ENCODE results near the gene SPSB2.
A peak's percentile ranks its signal among the peaks of the same experiment; 100 is the strongest.

The SPSB2 gene

GRCh38 chr12:6873094-6874014, at the start of gene SPSB2:
Gene SPSB2, minus strand, starts transcription at chr12:6873303. Its CDS starts 402 bp downstream, at chr12:6872901.
- H3K4me1 ChIP-seq (ENCODE audit: insufficient read depth, poor library complexity, severe bottlenecking) = peaks cover 6% of the 10 kb centered on the region
- H3K4me3 ChIP-seq (ENCODE audit: severe bottlenecking) = peak within 1 kb of the TSS; percentile 49
- H3K9me3 ChIP-seq (ENCODE audit: severe bottlenecking) = no peaks in the 10 kb centered on the region
- ATAC-seq (ENCODE audit: low read depth) (peak; percentile 72), DNase-seq (ENCODE audit: low spot score) (peak; percentile 95)
- no peaks in the 10 kb centered on the region for H3K27me3 ChIP-seq (ENCODE audit: insufficient read depth, poor library complexity, severe bottlenecking)
- peaks cover 28% of the 10 kb centered on the region for H3K36me3 ChIP-seq (ENCODE audit: low read depth)
- H3K27ac ChIP-seq (ENCODE audit: poor library complexity, severe bottlenecking) = peak within 1 kb of the TSS; percentile 88
- TF ChIP-seq CTCF (IDR thresholded peaks at IDR 0.05; ENCODE audit: poor library complexity, severe bottlenecking) = no peak

- Histone ChIP-seq H3K4me1 (ENCODE audit: insufficient read depth, poor library complexity, severe bottlenecking) (peaks cover 34% of the 10 kb centered on the region), H3K36me3 (ENCODE audit: low read depth) (peaks cover 33% of the 10 kb centered on the region)
- DNase-seq (ENCODE audit: low spot score) = no peak
These were observed 49.2 kb upstream of the SPSB2 start for GRCh38 chr12:6921996-6922946.

GRCh38 chr12:6921539-6921938, 48.4 kb upstream of the SPSB2 start:
- peaks cover 29% of the 10 kb centered on the region for H3K4me1 ChIP-seq (ENCODE audit: insufficient read depth, poor library complexity, severe bottlenecking)
- H3K9me3 ChIP-seq (ENCODE audit: severe bottlenecking) = no peaks in the 10 kb centered on the region
- no peak overlapping the region for H3K4me3 ChIP-seq (ENCODE audit: severe bottlenecking)
- TF ChIP-seq CTCF (IDR thresholded peaks at IDR 0.05; ENCODE audit: poor library complexity, severe bottlenecking) = no peak
- H3K36me3 ChIP-seq (ENCODE audit: low read depth) = peaks cover 38% of the 10 kb centered on the region
- ATAC-seq (ENCODE audit: low read depth) = no peak
- H3K27ac ChIP-seq (ENCODE audit: poor library complexity, severe bottlenecking) = no peak overlapping the region
- H3K27me3 ChIP-seq (ENCODE audit: insufficient read depth, poor library complexity, severe bottlenecking) = no peaks in the 10 kb centered on the region
- DNase-seq (ENCODE audit: low spot score) = no peak

More at GRCh38 chr12:6921996-6922946, 49.2 kb upstream of the SPSB2 start:
- no peak overlapping the region for H3K27ac ChIP-seq (ENCODE audit: poor library complexity, severe bottlenecking)
- no peak for TF ChIP-seq CTCF (IDR thresholded peaks at IDR 0.05; ENCODE audit: poor library complexity, severe bottlenecking)
- ATAC-seq (ENCODE audit: low read depth) = no peak
- H3K27me3 ChIP-seq (ENCODE audit: insufficient read depth, poor library complexity, severe bottlenecking) = no peaks in the 10 kb centered on the region
- no peak overlapping the region for H3K4me3 ChIP-seq (ENCODE audit: severe bottlenecking)
- no peaks in the 10 kb centered on the region for H3K9me3 ChIP-seq (ENCODE audit: severe bottlenecking)

- ATAC-seq (ENCODE audit: low read depth) (peak; percentile 38), DNase-seq (ENCODE audit: low spot score) (no peak)
- Histone ChIP-seq H3K27me3 (ENCODE audit: insufficient read depth, poor library complexity, severe bottlenecking) (no peaks in the 10 kb centered on the region), H3K36me3 (ENCODE audit: low read depth) (peaks cover 42% of the 10 kb centered on the region), H3K4me3 (ENCODE audit: severe bottlenecking) (no peak overlapping the region), H3K27ac (ENCODE audit: poor library complexity, severe bottlenecking) (peak overlapping the region; percentile 26), H3K4me1 (ENCODE audit: insufficient read depth, poor library complexity, severe bottlenecking) (peaks cover 9% of the 10 kb centered on the region), H3K9me3 (ENCODE audit: severe bottlenecking) (no peaks in the 10 kb centered on the region)
- TF ChIP-seq CTCF (IDR thresholded peaks at IDR 0.05; ENCODE audit: poor library complexity, severe bottlenecking) = peak; percentile 37
These were observed 46.5 kb upstream of the SPSB2 start for GRCh38 chr12:6919588-6919987.

All from RWPE2 (cell line).